ENCODE measurements around the gene KCNIP1. TPM values are rescaled to one million over a fixed set of nuclear protein-coding genes. Genes with fewer than 3 reads are reported as not detected.

KCNIP1 gene
- total and polyA plus RNA-seq, 10 of the 15 experiments (the other 5 are each of a cell fraction or from before 2014, with no cell fraction given) = not detected

- ChIA-PET RAD21 (ENCODE audit: unreplicated experiment) (no interaction called here), CTCF (interaction anchor here (1.0 kb wide), 1 partner anchor 100 kb away, joined by 3 read pairs; no protein-coding TSS in a partner anchor), POLR2A (no interaction called here), SMC1A (ENCODE audit: uncharacterized antibody, unreplicated experiment) (no interaction called here)
- no peak overlapping the region for H3K27ac ChIP-seq (ENCODE audit: control insufficient read depth, insufficient read depth)
- H3K36me3 ChIP-seq (ENCODE audit: control insufficient read depth in 2 of 2, insufficient read depth in 2 of 2, low read length in 1 of 2) = no peaks in the 10 kb centered on the region
- TF ChIP-seq E2F4 (IDR thresholded peaks at IDR 0.05; ENCODE audit: low read depth, low read length) (no peak), HCFC1 (IDR thresholded peaks at IDR 0.05; ENCODE audit: low read length) (no peak), BCL3 (IDR thresholded peaks at IDR 0.05; ENCODE audit: borderline replicate concordance, insufficient read depth, low read depth, low read length, poor library complexity, severe bottlenecking) (no peak), ZBTB40 (IDR thresholded peaks at IDR 0.05; ENCODE audit: borderline replicate concordance) (no peak), GATAD2B (conservative IDR thresholded peaks at IDR 0.05; ENCODE audit: low read depth) (no peak), NR2C1 (IDR thresholded peaks at IDR 0.05) (no peak), PML (IDR thresholded peaks at IDR 0.05; ENCODE audit: low read length) (no peak)
- no peaks in the 10 kb centered on the region for H3K4me1 ChIP-seq (ENCODE audit: control insufficient read depth, insufficient read depth, low read length)
- H4K20me1 ChIP-seq (ENCODE audit: control insufficient read depth, insufficient read depth) = no peaks in the 10 kb centered on the region
- peaks cover 2 to 3% of the 10 kb centered on the region in 2 experiments; a peak in 2 of 4 replicates for H3K27me3 ChIP-seq (replicated peaks in 1 of 2; ENCODE audit: control insufficient read depth in 2 of 2, insufficient read depth in 2 of 2, low read length in 1 of 2)
- ATAC-seq (no peak), FAIRE-seq (no peak), DNase-seq (ENCODE audit: low read depth, low spot score) (no peak)
- no peaks in the 10 kb centered on the region for H3K9me3 ChIP-seq (replicated peaks; ENCODE audit: control insufficient read depth, insufficient read depth, low read length)
- H3K9ac ChIP-seq (ENCODE audit: control insufficient read depth, insufficient read depth, low read length) = no peak overlapping the region
- BruUV-seq (replicated peaks) = no TSS peak
- in situ Hi-C loops (cut with MboI) = no loop called here
- H3K79me2 ChIP-seq (ENCODE audit: control insufficient read depth, insufficient read depth, low read length) = no peaks in the 10 kb centered on the region
- no peak overlapping the region for H3K4me3 ChIP-seq
- H3K4me2 ChIP-seq (ENCODE audit: control insufficient read depth, insufficient read depth) = no peak overlapping the region
- intact Hi-C loops (cut with micrococcal nuclease; ENCODE audit: unreplicated experiment) = no loop called here
- WGBS (ENCODE audit: insufficient coverage, insufficient replicate concordance, low lambda C conversion rate, missing lambda C conversion rate) = 0% methylated on average over 4 of the region's 4 CpGs
- no peak overlapping the region for H2AFZ ChIP-seq (ENCODE audit: control insufficient read depth, low read depth, low read length)
Observed at GRCh38 chr5:170691657-170692056, 187.8 kb downstream of the KCNIP1 start.

All from GM12878 (cell line).